Sigmoid colon (tissue), 7 donors: ENCODE measurements around the gene HAND2. TPM values are rescaled to one million over a fixed set of nuclear protein-coding genes. Genes with fewer than 3 reads are reported as not detected.

Experiments used
- DNase-seq: peaks from one replicate; pipeline ENCODE4 v3.0.0-alpha.2; 2019
- H3K27ac ChIP-seq, 4 donors: fragments of 200-600 bp; sonication (generic); one replicate each; pipeline ENCODE4 v1.5.1; 2016 to 2019; ENCODE audit warnings: mild to moderate bottlenecking in 1 of 4
- H3K27me3 ChIP-seq, 3 donors: fragments of 200-600 bp; sonication (generic); one replicate each; pipeline ENCODE4 v1.5.1; 2019; ENCODE audit warnings: mild to moderate bottlenecking in 1 of 3
- H3K36me3 ChIP-seq, 4 donors: fragments of 200-600 bp; sonication (generic); one replicate each; pipeline ENCODE4 v1.5.1; 2016 to 2019
- H3K4me1 ChIP-seq, 4 donors: fragments of 200-600 bp; sonication (generic); one replicate each; pipeline ENCODE4 v1.5.1; 2017 to 2019
- H3K4me3 ChIP-seq, 4 donors: fragments of 200-600 bp; sonication (generic); one replicate each; pipeline ENCODE4 v1.5.1; 2017 to 2019; ENCODE audit warnings: mild to moderate bottlenecking in 2 of 4, moderate library complexity in 1 of 4
- H3K9me3 ChIP-seq, 4 donors: fragments of 200-600 bp in 3 of 4; sonication (generic) in 3 of 4; one replicate each; pipeline versions ENCODE4 v1.5.1 to v1.6.1; 2013 to 2019
- CTCF ChIP-seq, 4 experiments: fragments of 450-650 bp in 3 of 4; fragments of 200-600 bp in 1 of 4; IDR thresholded peaks; one replicate each; pipeline ENCODE4 v1.5.1; 2016 to 2019; ENCODE audit warnings: antibody characterized with exemption in 4 of 4, mild to moderate bottlenecking in 3 of 4, moderate library complexity in 2 of 4
- EP300 ChIP-seq, 4 donors: sonication (generic); formaldehyde crosslinking; IDR thresholded peaks; one replicate each; pipeline ENCODE4 v1.6.1; 2017; ENCODE audit warnings: antibody characterized with exemption in 4 of 4
- POLR2A ChIP-seq, 2 donors: fragments of 450-650 bp; IDR thresholded peaks; one replicate each; pipeline ENCODE4 v1.6.1; 2016; ENCODE audit warnings: antibody characterized with exemption in 2 of 2, mild to moderate bottlenecking in 2 of 2, moderate library complexity in 2 of 2
- POLR2AphosphoS5 ChIP-seq, 4 donors: sonication (generic); formaldehyde crosslinking; IDR thresholded peaks; one replicate each; pipeline ENCODE4 v1.6.1; 2017; ENCODE audit warnings: antibody characterized with exemption in 4 of 4
- WGBS, 2 donors: extraction: QIAGEN DNeasy Blood & Tissue Kit; methylation state at CpG; one replicate each; pipeline ENCODE4 v1.1.7; 2013; 5-methylcytosine and 5-hydroxymethylcytosine counted together
- intact Hi-C: fragments of 100-400 bp; cut with DNase I; formaldehyde crosslinking; loops from one replicate; pipeline ENCODE4 v1.15.1; 2023
- polyA plus RNA-seq, 3 donors: library from polyadenylated mRNA; stranded (reverse); fragments of 200-250 nt; gene quantifications; one replicate each; pipeline ENCODE4 v1.2.3, GENCODE V29; 2013
- total RNA-seq, 4 donors: library from RNA; depleted of rRNA; stranded (reverse); fragments of >200 nt; gene quantifications; one replicate each; pipeline ENCODE4 v1.1.0, GENCODE V29; 2016
- donor health status: healthy with polysubstance abuse.
- donor health status: Bipolar disorder and iron deficiency.
- donor health status: healthy.

HAND2 gene
- total and polyA plus RNA-seq, 7 donors: 0.46 to 224 (median 141) TPM

- Histone ChIP-seq H3K27ac (no peak overlapping the region), H3K27me3 (no peaks in the 10 kb centered on the region), H3K4me3 (no peak overlapping the region), H3K4me1 (peaks cover 0 to 26% (median 14%) of the 10 kb centered on the region in 4 donors), H3K9me3 (no peaks in the 10 kb centered on the region), H3K36me3 (no peaks in the 10 kb centered on the region)
- intact Hi-C loops: no loop called here
- 49 to 79% methylated on average over 2 of the region's 2 CpGs for WGBS, 2 donors
- DNase-seq: no peak
- TF ChIP-seq POLR2AphosphoS5 (IDR thresholded peaks at IDR 0.05): no peak
- TF ChIP-seq EP300 (IDR thresholded peaks at IDR 0.05): no peak
- no peak for TF ChIP-seq CTCF (IDR thresholded peaks at IDR 0.05)
- TF ChIP-seq POLR2A (IDR thresholded peaks at IDR 0.05): no peak
These were observed 34.4 kb upstream of the HAND2 start for GRCh38 chr4:173564461-173564860.

- DNase-seq: no peak
- Histone ChIP-seq H3K4me1 (peaks cover 0 to 58% (median 22%) of the 10 kb centered on the region in 4 donors), H3K9me3 (no peaks in the 10 kb centered on the region), H3K27me3 (no peaks in the 10 kb centered on the region), H3K4me3 (no peak overlapping the region), H3K36me3 (no peaks in the 10 kb centered on the region), H3K27ac (peak overlapping the region in 2 of 4 donors; percentile 25 to 30)
- intact Hi-C loops: no loop called here
- TF ChIP-seq POLR2AphosphoS5 (IDR thresholded peaks at IDR 0.05): no peak
- TF ChIP-seq POLR2A (IDR thresholded peaks at IDR 0.05): no peak
- TF ChIP-seq CTCF (IDR thresholded peaks at IDR 0.05): no peak
- TF ChIP-seq EP300 (IDR thresholded peaks at IDR 0.05): no peak
- 93 to 97% methylated on average over 1 of the region's 1 CpG for WGBS, 2 donors
These were observed 30.9 kb upstream of the HAND2 start for GRCh38 chr4:173560896-173561295.

- Histone ChIP-seq H3K36me3 (no peaks in the 10 kb centered on the region), H3K27ac (peak overlapping the region in 1 of 4 donors; percentile 52), H3K9me3 (peaks cover 0 to 3% (median 0%) of the 10 kb centered on the region in 4 donors), H3K4me1 (peaks cover 0 to 44% (median 11%) of the 10 kb centered on the region in 4 donors), H3K27me3 (no peaks in the 10 kb centered on the region), H3K4me3 (no peak overlapping the region)
- WGBS, 2 donors: 81 to 94% methylated on average over 2 of the region's 2 CpGs
- intact Hi-C loops: no loop called here
- no peak for DNase-seq
- TF ChIP-seq EP300 (IDR thresholded peaks at IDR 0.05) (no peak), POLR2A (IDR thresholded peaks at IDR 0.05) (no peak), CTCF (IDR thresholded peaks at IDR 0.05) (no peak)
These were observed 26.5 kb upstream of the HAND2 start for GRCh38 chr4:173556398-173557131.

- WGBS, 2 donors: 57 to 58% methylated on average over 13 of the region's 13 CpGs
- H3K27ac ChIP-seq: no peak overlapping the region
- no peaks in the 10 kb centered on the region for H3K9me3 ChIP-seq
- no peak overlapping the region for H3K4me3 ChIP-seq
- intact Hi-C loops: no loop called here
- H3K27me3 ChIP-seq: no peaks in the 10 kb centered on the region
- no peak for TF ChIP-seq EP300 (IDR thresholded peaks at IDR 0.05)
- peak in 2 of 4 donors; percentile 9 to 25 for TF ChIP-seq POLR2AphosphoS5 (IDR thresholded peaks at IDR 0.05)
- TF ChIP-seq CTCF (IDR thresholded peaks at IDR 0.05): no peak
- no peak for TF ChIP-seq POLR2A (IDR thresholded peaks at IDR 0.05)
- DNase-seq: peak; percentile 63
- H3K36me3 ChIP-seq: peaks cover 0 to 7% (median 0%) of the 10 kb centered on the region in 4 donors
- H3K4me1 ChIP-seq: peaks cover 0 to 27% (median 9%) of the 10 kb centered on the region in 4 donors
These were observed 17.9 kb upstream of the HAND2 start for GRCh38 chr4:173547889-173548288.
